Measurements from ENCODE around the gene JAKMIP2.

DNA sequence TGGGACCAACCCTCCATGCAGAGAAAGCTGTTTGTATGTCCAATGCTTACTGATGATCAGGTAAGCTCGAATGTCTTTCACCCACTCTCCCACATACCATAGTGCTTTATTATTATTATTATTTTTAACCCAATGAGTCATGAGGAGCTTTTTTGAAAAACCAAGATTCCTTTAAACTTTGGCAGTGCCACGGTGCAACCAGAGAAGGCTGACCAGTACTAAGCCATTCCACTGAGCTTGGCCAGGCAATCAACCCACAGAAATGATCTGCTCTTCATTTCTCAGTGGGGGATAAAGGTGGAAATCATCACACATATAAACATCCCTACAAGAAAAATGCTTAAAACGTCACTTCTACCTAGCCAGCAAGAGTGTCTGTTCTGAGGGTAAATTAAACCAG, 35.5 kb downstream of the JAKMIP2 start:
- no peak for TF ChIP-seq EZH2 (IDR thresholded peaks at IDR 0.05; ENCODE audit: insufficient read depth, poor library complexity, severe bottlenecking)
- no peak for TF ChIP-seq EZH2phosphoT487 (IDR thresholded peaks at IDR 0.05; ENCODE audit: insufficient read depth, low read depth)

All from GM23248 (cell line).